Measurements from ENCODE around the gene DLG2. TPM values are rescaled to one million over a fixed set of nuclear protein-coding genes. Genes with fewer than 3 reads are reported as not detected.

The DLG2 gene
- total RNA-seq, 4 donors from 2014 or later: 1.3 to 4.7 (median 2.4) TPM

DNA sequence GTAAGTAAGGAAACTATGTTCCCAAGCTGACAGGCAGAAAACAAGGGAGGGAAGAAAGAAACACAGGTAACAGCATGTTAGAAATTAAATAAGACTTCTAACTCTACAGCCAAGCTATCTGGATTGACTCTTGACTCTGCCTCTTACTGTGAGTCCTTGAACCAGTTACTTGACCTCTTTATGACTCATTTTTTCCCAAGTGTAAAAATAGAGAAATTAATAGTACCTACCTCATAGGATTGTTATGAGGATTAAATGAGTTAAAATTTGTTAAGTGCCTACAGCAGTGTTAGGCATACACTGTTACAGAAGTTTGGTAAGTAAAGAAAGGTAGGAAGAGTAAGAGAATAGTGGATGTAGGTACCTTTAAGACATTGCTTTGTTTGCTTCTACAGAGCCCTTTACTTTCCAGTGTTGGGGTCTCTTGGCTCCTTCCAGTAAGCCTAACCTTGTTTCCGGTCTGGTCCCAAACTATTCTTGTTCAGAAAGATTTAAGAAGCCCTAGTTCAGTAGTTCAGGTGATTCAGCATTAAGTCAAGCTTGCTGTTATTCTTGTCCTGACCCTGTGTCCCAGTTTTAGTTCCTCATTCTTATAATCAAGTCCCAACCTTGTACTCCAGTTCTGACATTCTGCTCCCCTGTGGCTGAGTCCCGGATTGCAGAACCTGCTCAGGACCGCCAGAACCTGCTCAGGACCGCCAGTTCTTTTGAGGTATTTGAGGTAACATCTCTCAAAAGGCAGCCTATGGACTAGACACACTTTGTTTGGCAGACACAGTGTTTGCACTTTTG is 1377.6 kb downstream of the DLG2 start:
- no peak for TF ChIP-seq POLR2A (IDR thresholded peaks at IDR 0.05)
- TF ChIP-seq, protein P1, sequence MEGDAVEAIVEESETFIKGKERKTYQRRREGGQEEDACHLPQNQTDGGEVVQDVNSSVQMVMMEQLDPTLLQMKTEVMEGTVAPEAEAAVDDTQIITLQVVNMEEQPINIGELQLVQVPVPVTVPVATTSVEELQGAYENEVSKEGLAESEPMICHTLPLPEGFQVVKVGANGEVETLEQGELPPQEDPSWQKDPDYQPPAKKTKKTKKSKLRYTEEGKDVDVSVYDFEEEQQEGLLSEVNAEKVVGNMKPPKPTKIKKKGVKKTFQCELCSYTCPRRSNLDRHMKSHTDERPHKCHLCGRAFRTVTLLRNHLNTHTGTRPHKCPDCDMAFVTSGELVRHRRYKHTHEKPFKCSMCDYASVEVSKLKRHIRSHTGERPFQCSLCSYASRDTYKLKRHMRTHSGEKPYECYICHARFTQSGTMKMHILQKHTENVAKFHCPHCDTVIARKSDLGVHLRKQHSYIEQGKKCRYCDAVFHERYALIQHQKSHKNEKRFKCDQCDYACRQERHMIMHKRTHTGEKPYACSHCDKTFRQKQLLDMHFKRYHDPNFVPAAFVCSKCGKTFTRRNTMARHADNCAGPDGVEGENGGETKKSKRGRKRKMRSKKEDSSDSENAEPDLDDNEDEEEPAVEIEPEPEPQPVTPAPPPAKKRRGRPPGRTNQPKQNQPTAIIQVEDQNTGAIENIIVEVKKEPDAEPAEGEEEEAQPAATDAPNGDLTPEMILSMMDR (IDR thresholded peaks at IDR 0.05 in 4 of 5, conservative IDR thresholded peaks at IDR 0.05 in 1 of 5): no peak
- intact Hi-C loops (cut with DNase I; ENCODE audit: low total_unique reads): no loop called here
- in situ Hi-C loops (cut with MboI; ENCODE audit: low sequenced_read_pairs in 4 of 4): no loop called here
- no peaks in the 10 kb centered on the region for H3K9me3 ChIP-seq
- H3K27ac ChIP-seq: no peak overlapping the region
- H3K27me3 ChIP-seq: no peaks in the 10 kb centered on the region
- H3K4me1 ChIP-seq: no peaks in the 10 kb centered on the region
- DNase-seq (no peak), ATAC-seq (no peak)
- H3K4me3 ChIP-seq: no peak overlapping the region
- H3K36me3 ChIP-seq: no peaks in the 10 kb centered on the region

DNA sequence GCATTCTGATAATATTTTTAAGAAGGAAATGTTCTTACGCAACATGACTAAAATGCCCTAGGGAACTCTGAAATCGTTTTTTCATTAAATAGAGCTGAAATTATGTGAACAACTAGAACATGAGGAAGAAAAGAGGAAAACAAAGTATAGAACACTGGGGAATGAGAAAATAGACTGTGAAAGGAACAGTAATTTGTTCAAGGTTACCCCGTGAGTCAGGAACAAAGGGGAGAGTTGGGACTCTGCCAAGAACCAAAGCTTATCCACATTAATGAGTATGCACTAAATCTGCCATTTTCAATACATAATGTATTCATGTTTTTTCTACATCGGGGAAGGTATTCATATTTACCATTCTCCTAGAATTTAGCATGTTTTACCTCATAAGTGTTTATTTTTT is 1379.2 kb downstream of the DLG2 start:
- ATAC-seq (no peak), DNase-seq (no peak)
- H3K9me3 ChIP-seq: no peaks in the 10 kb centered on the region
- H3K27me3 ChIP-seq: no peaks in the 10 kb centered on the region
- in situ Hi-C loops (cut with MboI; ENCODE audit: low sequenced_read_pairs in 4 of 4): no loop called here
- H3K36me3 ChIP-seq: no peaks in the 10 kb centered on the region
- peak overlapping the region in 1 of 4 donors; percentile 3 for H3K27ac ChIP-seq
- no peaks in the 10 kb centered on the region for H3K4me1 ChIP-seq
- H3K4me3 ChIP-seq: no peak overlapping the region
- intact Hi-C loops (cut with DNase I; ENCODE audit: low total_unique reads): no loop called here
- TF ChIP-seq, protein P1 (IDR thresholded peaks at IDR 0.05 in 4 of 5, conservative IDR thresholded peaks at IDR 0.05 in 1 of 5): no peak
- TF ChIP-seq POLR2A (IDR thresholded peaks at IDR 0.05): no peak

DNA sequence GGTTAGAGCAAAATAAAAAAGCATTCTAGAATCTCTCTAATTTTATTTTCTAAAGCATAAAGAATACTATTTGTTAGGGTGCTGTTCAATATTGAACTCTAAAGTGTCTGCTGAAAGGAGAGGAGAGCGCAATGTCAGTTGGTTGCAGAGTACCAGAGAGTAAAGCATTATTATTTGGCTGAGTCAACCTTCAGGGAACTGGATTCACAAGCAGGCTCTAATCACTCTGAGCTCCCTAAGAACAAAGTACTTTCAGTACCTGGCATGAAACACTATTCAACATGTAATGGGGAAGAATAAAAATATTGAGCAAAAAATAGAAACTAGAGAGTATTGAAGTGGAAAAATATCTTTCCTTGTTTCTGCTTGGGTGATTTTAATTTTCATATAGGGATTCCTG is 1380.0 kb downstream of the DLG2 start:
- Histone ChIP-seq H3K27me3 (no peaks in the 10 kb centered on the region), H3K4me3 (no peak overlapping the region), H3K36me3 (no peaks in the 10 kb centered on the region), H3K27ac (no peak overlapping the region), H3K9me3 (no peaks in the 10 kb centered on the region), H3K4me1 (no peaks in the 10 kb centered on the region)
- intact Hi-C loops (cut with DNase I; ENCODE audit: low total_unique reads) (no loop called here), in situ Hi-C loops (cut with MboI; ENCODE audit: low sequenced_read_pairs in 4 of 4) (no loop called here)
- TF ChIP-seq, protein P1 (IDR thresholded peaks at IDR 0.05 in 4 of 5, conservative IDR thresholded peaks at IDR 0.05 in 1 of 5): no peak
- TF ChIP-seq POLR2A (IDR thresholded peaks at IDR 0.05): no peak
- DNase-seq: no peak
- peak in 1 of 2 donors; percentile 58 for ATAC-seq

DNA sequence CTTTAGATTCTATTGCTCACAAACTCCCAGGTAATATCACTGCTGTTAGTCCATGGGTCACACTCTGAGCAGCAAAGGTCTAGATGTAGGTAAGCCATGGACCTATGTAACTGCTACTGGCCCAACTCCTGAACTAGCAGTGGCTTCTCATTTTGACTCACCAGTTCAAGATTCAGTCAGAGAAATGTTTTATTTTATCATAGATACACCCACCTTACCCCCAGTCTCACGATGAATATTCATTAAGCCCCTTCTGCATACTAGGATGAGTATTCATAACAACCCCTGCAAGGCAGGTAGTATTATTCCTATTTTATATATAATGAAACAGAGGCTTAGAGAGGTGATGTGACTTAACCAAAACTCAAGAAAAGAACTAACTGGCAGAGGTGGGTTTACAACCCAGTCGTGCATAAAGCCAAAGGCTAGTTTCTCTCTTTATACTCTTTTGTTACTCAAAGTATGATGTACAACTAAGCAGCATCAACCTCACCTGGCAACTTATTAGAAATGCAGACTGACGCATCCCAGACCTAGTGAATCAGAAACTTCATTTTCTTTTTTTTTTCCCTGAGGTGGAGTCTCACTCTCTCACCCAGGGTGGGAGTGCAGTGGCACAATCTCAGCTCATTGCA is 1383.4 kb downstream of the DLG2 start:
- Histone ChIP-seq H3K4me1 (no peaks in the 10 kb centered on the region), H3K36me3 (no peaks in the 10 kb centered on the region), H3K4me3 (no peak overlapping the region), H3K27me3 (no peaks in the 10 kb centered on the region), H3K27ac (no peak overlapping the region), H3K9me3 (no peaks in the 10 kb centered on the region)
- in situ Hi-C loops (cut with MboI; ENCODE audit: low sequenced_read_pairs in 4 of 4): no loop called here
- DNase-seq: no peak
- intact Hi-C loops (cut with DNase I; ENCODE audit: low total_unique reads): no loop called here
- no peak for ATAC-seq
- TF ChIP-seq POLR2A (IDR thresholded peaks at IDR 0.05): no peak
- TF ChIP-seq, protein P1 (IDR thresholded peaks at IDR 0.05 in 4 of 5, conservative IDR thresholded peaks at IDR 0.05 in 1 of 5): no peak
